ENCODE results near the gene SCUBE3. TPM values are rescaled to one million over a fixed set of nuclear protein-coding genes. Genes with fewer than 3 reads are reported as not detected.

SCUBE3 gene
- total RNA-seq, 5 donors from 2014 or later (not counting 1 experiment from before 2014, with no cell fraction given) = 0.03 to 0.14 (median 0.08) TPM; not detected in 1

GRCh38 chr6:35236223-35236622 is 22.5 kb downstream of the SCUBE3 start:
- Mint-ChIP-seq H3K27me3 (no peaks in the 10 kb centered on the region), H3K4me1 (peaks cover 2 to 5% (median 3%) of the 10 kb centered on the region in 3 donors), H3K27ac (no peak overlapping the region), H3K4me3 (no peak overlapping the region), H3K36me3 (peaks cover 8% of the 10 kb centered on the region), H3K9me3 (no peaks in the 10 kb centered on the region)
- ATAC-seq (replicated peaks in 1 of 4) (no peak), DNase-seq (no peak)
- Histone ChIP-seq H3K4me3 (ENCODE audit: control insufficient read depth in 1 of 2, extremely low read depth in 1 of 2, low read length in 1 of 2) (no peak overlapping the region), H3K4me1 (ENCODE audit: control insufficient read depth in 1 of 2, extremely low read depth in 1 of 2, insufficient read depth in 2 of 2, low read length in 2 of 2) (peaks cover 0 to 2% of the 10 kb centered on the region in 2 experiments), H3K9me3 (no peaks in the 10 kb centered on the region), H3K27me3 (replicated peaks in 1 of 2; ENCODE audit: control insufficient read depth in 2 of 2, extremely low read depth in 1 of 2, insufficient read depth in 2 of 2, low read length in 1 of 2) (peaks cover 0 to 3% of the 10 kb centered on the region in 2 experiments), H3K36me3 (ENCODE audit: control insufficient read depth in 2 of 2, extremely low read depth in 1 of 2, insufficient read depth in 1 of 2, low read length in 1 of 2) (no peaks in the 10 kb centered on the region), H3K27ac (ENCODE audit: low read length) (no peak overlapping the region)
- ChIA-PET POLR2A (interaction anchor here in 1 of 2 donors (0.6 kb wide), 1 partner anchor 363 kb away, joined by 5 read pairs; no protein-coding TSS in a partner anchor), CTCF (no interaction called here)
- WGBS (ENCODE audit: insufficient coverage) = 96% methylated on average over 3 of the region's 5 CpGs

- H3K4me1 Mint-ChIP-seq = peaks cover 2 to 6% (median 3%) of the 10 kb centered on the region in 3 donors
- Histone ChIP-seq H3K36me3 (ENCODE audit: control insufficient read depth in 2 of 2, extremely low read depth in 1 of 2, insufficient read depth in 1 of 2, low read length in 1 of 2) (no peaks in the 10 kb centered on the region), H3K9me3 (no peaks in the 10 kb centered on the region), H3K4me3 (ENCODE audit: control insufficient read depth in 1 of 2, extremely low read depth in 1 of 2, low read length in 1 of 2) (no peak overlapping the region), H3K27ac (ENCODE audit: low read length) (no peak overlapping the region), H3K27me3 (replicated peaks in 1 of 2; ENCODE audit: control insufficient read depth in 2 of 2, extremely low read depth in 1 of 2, insufficient read depth in 2 of 2, low read length in 1 of 2) (peaks cover 0 to 3% of the 10 kb centered on the region in 2 experiments), H3K4me1 (ENCODE audit: control insufficient read depth in 1 of 2, extremely low read depth in 1 of 2, insufficient read depth in 2 of 2, low read length in 2 of 2) (peaks cover 0 to 2% of the 10 kb centered on the region in 2 experiments)
- H3K4me3 Mint-ChIP-seq = no peak overlapping the region
- H3K27me3 Mint-ChIP-seq = no peaks in the 10 kb centered on the region
- H3K27ac Mint-ChIP-seq = no peak overlapping the region
- ChIA-PET POLR2A (no interaction called here), CTCF (no interaction called here)
- no peaks in the 10 kb centered on the region for H3K9me3 Mint-ChIP-seq
- ATAC-seq (replicated peaks in 1 of 4) = no peak
- DNase-seq = no peak
- peaks cover 8% of the 10 kb centered on the region for H3K36me3 Mint-ChIP-seq
- 25% methylated on average over 1 of the region's 3 CpGs for WGBS (ENCODE audit: insufficient coverage)
These were observed 23.7 kb downstream of the SCUBE3 start for GRCh38 chr6:35237476-35237875.

- no peak overlapping the region for H3K4me3 ChIP-seq (ENCODE audit: control insufficient read depth in 1 of 2, extremely low read depth in 1 of 2, low read length in 1 of 2)
- CTCF ChIA-PET = interaction anchor here in 1 of 2 donors (0.6 kb wide), 1 partner anchor 380 kb away, joined by 3 read pairs; no protein-coding TSS in a partner anchor
- H3K27me3 ChIP-seq (replicated peaks in 1 of 2; ENCODE audit: control insufficient read depth in 2 of 2, extremely low read depth in 1 of 2, insufficient read depth in 2 of 2, low read length in 1 of 2) = peaks cover 0 to 3% of the 10 kb centered on the region in 2 experiments
- peaks cover 0 to 2% of the 10 kb centered on the region in 2 experiments for H3K4me1 ChIP-seq (ENCODE audit: control insufficient read depth in 1 of 2, extremely low read depth in 1 of 2, insufficient read depth in 2 of 2, low read length in 2 of 2)
- Mint-ChIP-seq H3K9me3 (no peaks in the 10 kb centered on the region), H3K4me3 (no peak overlapping the region), H3K27ac (no peak overlapping the region), H3K36me3 (peaks cover 8% of the 10 kb centered on the region), H3K4me1 (peaks cover 2 to 6% (median 3%) of the 10 kb centered on the region in 3 donors), H3K27me3 (no peaks in the 10 kb centered on the region)
- no peak for ATAC-seq (replicated peaks in 1 of 4)
- no peaks in the 10 kb centered on the region for H3K9me3 ChIP-seq
- WGBS (ENCODE audit: insufficient coverage) = 75% methylated on average over 1 of the region's 3 CpGs
- no peak for DNase-seq
- POLR2A ChIA-PET = no interaction called here
- H3K27ac ChIP-seq (ENCODE audit: low read length) = no peak overlapping the region
- peaks cover 0 to 7% of the 10 kb centered on the region in 2 donors for H3K36me3 ChIP-seq (ENCODE audit: control insufficient read depth in 2 of 2, extremely low read depth in 1 of 2, insufficient read depth in 1 of 2, low read length in 1 of 2)
These were observed 25.1 kb downstream of the SCUBE3 start for GRCh38 chr6:35238843-35239289.

- H3K9me3 ChIP-seq = no peaks in the 10 kb centered on the region
- DNase-seq = no peak
- peaks cover 0 to 3% of the 10 kb centered on the region in 2 experiments for H3K27me3 ChIP-seq (replicated peaks in 1 of 2; ENCODE audit: control insufficient read depth in 2 of 2, extremely low read depth in 1 of 2, insufficient read depth in 2 of 2, low read length in 1 of 2)
- H3K27ac ChIP-seq (ENCODE audit: low read length) = no peak overlapping the region
- ChIA-PET CTCF (interaction anchor here (0.6 to 2.9 kb wide), 4 partner anchors 18 to 379 kb away, joined by 3 to 13 read pairs (median 7); no protein-coding TSS in a partner anchor), POLR2A (no interaction called here)
- no peak overlapping the region for H3K4me3 ChIP-seq (ENCODE audit: control insufficient read depth in 1 of 2, extremely low read depth in 1 of 2, low read length in 1 of 2)
- H3K4me1 ChIP-seq (ENCODE audit: control insufficient read depth in 1 of 2, extremely low read depth in 1 of 2, insufficient read depth in 2 of 2, low read length in 2 of 2) = peaks cover 0 to 2% of the 10 kb centered on the region in 2 experiments
- 100% methylated on average over 2 of the region's 4 CpGs for WGBS (ENCODE audit: insufficient coverage)
- Mint-ChIP-seq H3K27ac (no peak overlapping the region), H3K4me1 (peaks cover 2 to 9% (median 3%) of the 10 kb centered on the region in 3 donors), H3K27me3 (no peaks in the 10 kb centered on the region), H3K36me3 (peaks cover 12% of the 10 kb centered on the region), H3K4me3 (no peak overlapping the region), H3K9me3 (no peaks in the 10 kb centered on the region)
- no peak for ATAC-seq (replicated peaks in 1 of 4)
- H3K36me3 ChIP-seq (ENCODE audit: control insufficient read depth in 2 of 2, extremely low read depth in 1 of 2, insufficient read depth in 1 of 2, low read length in 1 of 2) = peaks cover 0 to 12% of the 10 kb centered on the region in 2 donors
These were observed 25.8 kb downstream of the SCUBE3 start for GRCh38 chr6:35239581-35239980.

GRCh38 chr6:35240838-35241801 is 27.4 kb downstream of the SCUBE3 start:
- H3K4me3 Mint-ChIP-seq = no peak overlapping the region
- Histone ChIP-seq H3K27ac (ENCODE audit: low read length) (no peak overlapping the region), H3K4me3 (ENCODE audit: control insufficient read depth in 1 of 2, extremely low read depth in 1 of 2, low read length in 1 of 2) (no peak overlapping the region), H3K4me1 (ENCODE audit: control insufficient read depth in 1 of 2, extremely low read depth in 1 of 2, insufficient read depth in 2 of 2, low read length in 2 of 2) (peaks cover 0 to 2% of the 10 kb centered on the region in 2 experiments), H3K27me3 (replicated peaks in 1 of 2; ENCODE audit: control insufficient read depth in 2 of 2, extremely low read depth in 1 of 2, insufficient read depth in 2 of 2, low read length in 1 of 2) (peaks cover 0 to 3% of the 10 kb centered on the region in 2 experiments), H3K36me3 (ENCODE audit: control insufficient read depth in 2 of 2, extremely low read depth in 1 of 2, insufficient read depth in 1 of 2, low read length in 1 of 2) (peaks cover 0 to 19% of the 10 kb centered on the region in 2 donors), H3K9me3 (no peaks in the 10 kb centered on the region)
- no peaks in the 10 kb centered on the region for H3K27me3 Mint-ChIP-seq
- DNase-seq (peak; percentile 12 to 79 (median 61)), ATAC-seq (replicated peaks in 1 of 4) (peak; percentile 82 to 90 (median 84))
- 41% methylated on average over 10 of the region's 12 CpGs for WGBS (ENCODE audit: insufficient coverage)
- H3K4me1 Mint-ChIP-seq = peaks cover 2 to 11% (median 3%) of the 10 kb centered on the region in 3 donors
- CTCF ChIA-PET = interaction anchor here (0.6 to 2.9 kb wide), 10 partner anchors 17 to 781 kb away, joined by 3 to 13 read pairs (median 4); partner anchors contain the start of gene ZNF76 (in 1 of the 2)
- POLR2A ChIA-PET = interaction anchor here in 1 of 2 donors (0.5 kb wide), 1 partner anchor 1264 kb away, joined by 8 read pairs; no protein-coding TSS in a partner anchor
- H3K27ac Mint-ChIP-seq = no peak overlapping the region
- no peaks in the 10 kb centered on the region for H3K9me3 Mint-ChIP-seq
- peaks cover 23% of the 10 kb centered on the region for H3K36me3 Mint-ChIP-seq

GRCh38 chr6:35242486-35242885 is 28.7 kb downstream of the SCUBE3 start:
- no peak overlapping the region for H3K4me3 Mint-ChIP-seq
- no peak overlapping the region for H3K27ac ChIP-seq (ENCODE audit: low read length)
- POLR2A ChIA-PET = no interaction called here

More at GRCh38 chr6:35242486-35242885, 28.7 kb downstream of the SCUBE3 start:
- Histone ChIP-seq H3K36me3 (ENCODE audit: control insufficient read depth in 2 of 2, extremely low read depth in 1 of 2, insufficient read depth in 1 of 2, low read length in 1 of 2) (peaks cover 0 to 21% of the 10 kb centered on the region in 2 donors), H3K4me3 (ENCODE audit: control insufficient read depth in 1 of 2, extremely low read depth in 1 of 2, low read length in 1 of 2) (no peak overlapping the region), H3K4me1 (ENCODE audit: control insufficient read depth in 1 of 2, extremely low read depth in 1 of 2, insufficient read depth in 2 of 2, low read length in 2 of 2) (peaks cover 0 to 2% of the 10 kb centered on the region in 2 experiments), H3K27me3 (replicated peaks in 1 of 2; ENCODE audit: control insufficient read depth in 2 of 2, extremely low read depth in 1 of 2, insufficient read depth in 2 of 2, low read length in 1 of 2) (peaks cover 0 to 3% of the 10 kb centered on the region in 2 experiments), H3K9me3 (no peaks in the 10 kb centered on the region)
- CTCF ChIA-PET = no interaction called here
- WGBS (ENCODE audit: insufficient coverage) = no CpG with 5 or more reads among the region's 5 CpGs
- Mint-ChIP-seq H3K36me3 (peaks cover 26% of the 10 kb centered on the region), H3K9me3 (no peaks in the 10 kb centered on the region), H3K4me1 (peaks cover 2 to 11% (median 3%) of the 10 kb centered on the region in 3 donors), H3K27me3 (no peaks in the 10 kb centered on the region), H3K27ac (no peak overlapping the region)
- ATAC-seq (replicated peaks in 1 of 4) (no peak), DNase-seq (no peak)
